ENCODE measurements around the gene HERPUD1.

DNA sequence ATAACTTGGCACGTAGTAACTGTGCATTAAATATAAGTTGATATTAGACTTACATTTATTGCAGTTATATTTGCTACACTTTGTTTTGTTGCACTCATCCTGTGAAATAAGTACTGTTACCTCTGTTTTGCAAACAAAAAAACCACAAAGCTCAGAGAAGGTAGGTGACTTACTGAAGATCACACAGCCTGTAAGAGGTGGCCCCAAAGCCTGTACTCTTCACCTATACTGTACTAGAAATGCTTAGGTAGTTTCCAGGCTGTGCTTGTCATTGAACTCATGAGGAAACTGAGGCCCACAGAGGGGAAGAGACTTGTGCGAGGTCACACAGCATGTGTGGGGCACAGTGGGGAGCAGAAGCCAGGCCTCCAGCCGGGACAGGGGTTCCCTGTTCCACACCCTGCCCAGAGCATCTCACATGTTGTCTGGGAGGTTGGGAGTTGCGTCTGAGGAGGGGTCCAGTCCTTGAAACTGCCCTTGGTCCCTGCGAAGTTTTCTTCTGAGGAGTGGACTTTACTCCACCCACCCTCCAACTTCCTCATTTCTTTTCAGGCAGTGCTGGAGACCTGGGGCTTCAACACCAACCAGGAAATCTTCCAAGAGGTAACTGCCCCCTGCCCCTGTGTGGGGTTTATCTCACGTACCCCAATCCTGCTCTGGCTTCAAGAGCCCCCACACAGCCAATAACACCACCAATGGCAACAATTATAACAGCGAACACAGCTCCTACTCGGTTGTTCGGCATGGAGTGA lies 42.8 kb downstream of the HERPUD1 start:
- TF ChIP-seq, protein P1, sequence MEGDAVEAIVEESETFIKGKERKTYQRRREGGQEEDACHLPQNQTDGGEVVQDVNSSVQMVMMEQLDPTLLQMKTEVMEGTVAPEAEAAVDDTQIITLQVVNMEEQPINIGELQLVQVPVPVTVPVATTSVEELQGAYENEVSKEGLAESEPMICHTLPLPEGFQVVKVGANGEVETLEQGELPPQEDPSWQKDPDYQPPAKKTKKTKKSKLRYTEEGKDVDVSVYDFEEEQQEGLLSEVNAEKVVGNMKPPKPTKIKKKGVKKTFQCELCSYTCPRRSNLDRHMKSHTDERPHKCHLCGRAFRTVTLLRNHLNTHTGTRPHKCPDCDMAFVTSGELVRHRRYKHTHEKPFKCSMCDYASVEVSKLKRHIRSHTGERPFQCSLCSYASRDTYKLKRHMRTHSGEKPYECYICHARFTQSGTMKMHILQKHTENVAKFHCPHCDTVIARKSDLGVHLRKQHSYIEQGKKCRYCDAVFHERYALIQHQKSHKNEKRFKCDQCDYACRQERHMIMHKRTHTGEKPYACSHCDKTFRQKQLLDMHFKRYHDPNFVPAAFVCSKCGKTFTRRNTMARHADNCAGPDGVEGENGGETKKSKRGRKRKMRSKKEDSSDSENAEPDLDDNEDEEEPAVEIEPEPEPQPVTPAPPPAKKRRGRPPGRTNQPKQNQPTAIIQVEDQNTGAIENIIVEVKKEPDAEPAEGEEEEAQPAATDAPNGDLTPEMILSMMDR (IDR thresholded peaks at IDR 0.05) = no peak
- TF ChIP-seq EP300 (IDR thresholded peaks at IDR 0.05; ENCODE audit: borderline replicate concordance in 1 of 2, low read depth in 1 of 2, low read length in 1 of 2) (no peak), TCF12 (IDR thresholded peaks at IDR 0.05) (no peak), RAD21 (IDR thresholded peaks at IDR 0.05; ENCODE audit: low read length) (no peak), FOSL2 (IDR thresholded peaks at IDR 0.05; ENCODE audit: borderline replicate concordance, low read depth) (no peak)

Measured in SK-N-SH (cell line).